CD4-positive, CD25-positive, alpha-beta regulatory T cell (primary cell): ENCODE measurements around the gene KRT16. TPM values are rescaled to one million over a fixed set of nuclear protein-coding genes. Genes with fewer than 3 reads are reported as not detected.
"Not testable (repeated sequence)": the region's sequence is repeated elsewhere in the genome, so short reads cannot be mapped to it uniquely, and the experiment has no call there.

Experiments
- ATAC-seq, 2 donors: fragments of 150-1000 bp; cut with Tn5 transposase; one replicate each; pipeline ENCODE4 v1.10.0; 2021; ENCODE audit warnings: low read depth in 2 of 2, moderate number of reproducible peaks in 2 of 2, moderate library complexity in 1 of 2
- DNase-seq, 3 donors: peaks; one replicate each; pipeline versions ENCODE4 v3.0.0 to v3.0.0-alpha.2; 2012 to 2022; ENCODE audit warnings: mixed read lengths in 1 of 3
- H3K27ac ChIP-seq: one replicate; pipeline ENCODE4 v1.7.0; 2013; ENCODE audit warnings: mild to moderate bottlenecking, low read length; ENCODE audit not compliant: insufficient read depth, poor library complexity, severe bottlenecking
- H3K27me3 ChIP-seq: one replicate; pipeline ENCODE4 v1.7.0; 2013; ENCODE audit warnings: low read length; ENCODE audit not compliant: control insufficient read depth, insufficient read depth
- H3K36me3 ChIP-seq: one replicate; pipeline ENCODE4 v1.7.0; 2013; ENCODE audit warnings: mild to moderate bottlenecking, low read length, moderate library complexity; ENCODE audit not compliant: control insufficient read depth, insufficient read depth
- H3K4me1 ChIP-seq: 2 replicates; pipeline ENCODE4 v1.7.0; 2013; ENCODE audit warnings: mild to moderate bottlenecking, low read length; ENCODE audit not compliant: insufficient read depth, control insufficient read depth, poor library complexity, severe bottlenecking
- H3K4me3 ChIP-seq: one replicate; pipeline ENCODE4 v1.7.0; 2013; ENCODE audit warnings: low read depth, mild to moderate bottlenecking, low read length, moderate library complexity
- H3K9me3 ChIP-seq, 2 experiments: 1 replicate in 1 of 2; 2 replicates in 1 of 2; pipeline ENCODE4 v1.7.0; 2013; ENCODE audit warnings: low read length in 2 of 2, mild to moderate bottlenecking in 1 of 2, moderate library complexity in 1 of 2; ENCODE audit not compliant: control insufficient read depth in 2 of 2
- H3K27ac Mint-ChIP-seq, 3 donors: one replicate each; pipeline ENCODE4 v1.8.0; 2020 to 2022; ENCODE audit warnings: mild to moderate bottlenecking in 3 of 3, mixed read lengths in 3 of 3, moderate library complexity in 2 of 3
- H3K27me3 Mint-ChIP-seq: one replicate; pipeline ENCODE4 v1.8.0; 2022; ENCODE audit warnings: mild to moderate bottlenecking, mixed read lengths
- H3K36me3 Mint-ChIP-seq: one replicate; pipeline ENCODE4 v1.8.0; 2020; ENCODE audit warnings: mixed read lengths
- H3K4me1 Mint-ChIP-seq, 4 donors: one replicate each; pipeline ENCODE4 v1.8.0; 2020 to 2022; ENCODE audit warnings: mixed read lengths in 4 of 4, mild to moderate bottlenecking in 1 of 4
- H3K4me3 Mint-ChIP-seq, 4 donors: one replicate each; pipeline ENCODE4 v1.8.0; 2020 to 2022; ENCODE audit warnings: mild to moderate bottlenecking in 4 of 4, mixed read lengths in 4 of 4, moderate library complexity in 3 of 4
- H3K9me3 Mint-ChIP-seq, 7 donors: one replicate each; pipeline ENCODE4 v1.8.0; 2020 to 2022; ENCODE audit warnings: mixed read lengths in 7 of 7, mild to moderate bottlenecking in 3 of 7, moderate library complexity in 2 of 7
- polyA plus RNA-seq, 4 donors: library from polyadenylated mRNA; unstranded; fragments of 300-500 nt; fragmentation: Illumina TruSeq; gene quantifications; one replicate each; pipeline ENCODE4 v1.2.3, GENCODE V29; 2021
- total RNA-seq: library from RNA; stranded (reverse); gene quantifications from one replicate; pipeline ENCODE4 v1.2.3, GENCODE V29; 2022

KRT16 gene
- total and polyA plus RNA-seq, 5 donors from 2014 or later, result not detected

- Mint-ChIP-seq H3K27ac (no peak overlapping the region), H3K4me1 (no peaks in the 10 kb centered on the region), H3K27me3 (peaks cover 13% of the 10 kb centered on the region), H3K4me3 (no peak overlapping the region), H3K9me3 (peaks cover 0 to 2% (median 0%) of the 10 kb centered on the region in 7 donors), H3K36me3 (no peaks in the 10 kb centered on the region)
- Histone ChIP-seq H3K27ac (no peak overlapping the region), H3K27me3 (no peaks in the 10 kb centered on the region), H3K9me3 (no peaks in the 10 kb centered on the region), H3K36me3 (no peaks in the 10 kb centered on the region), H3K4me1 (no peaks in the 10 kb centered on the region), H3K4me3 (no peak overlapping the region)
- DNase-seq (no peak), ATAC-seq (no peak)
Observed at GRCh38 chr17:41593306-41593981, 19.1 kb downstream of the KRT16 start.

GRCh38 chr17:41592601-41593305 lies 19.8 kb downstream of the KRT16 start:
- Histone ChIP-seq H3K9me3 (no peaks in the 10 kb centered on the region), H3K27me3 (no peaks in the 10 kb centered on the region), H3K4me1 (no peaks in the 10 kb centered on the region), H3K36me3 (no peaks in the 10 kb centered on the region), H3K4me3 (no peak overlapping the region), H3K27ac (no peak overlapping the region)
- no peaks in the 10 kb centered on the region for H3K4me1 Mint-ChIP-seq
- DNase-seq (no peak), ATAC-seq (no peak)
- no peaks in the 10 kb centered on the region for H3K36me3 Mint-ChIP-seq
- no peak overlapping the region for H3K27ac Mint-ChIP-seq
- peaks cover 0 to 1% (median 0%) of the 10 kb centered on the region in 7 donors for H3K9me3 Mint-ChIP-seq
- peaks cover 13% of the 10 kb centered on the region for H3K27me3 Mint-ChIP-seq
- H3K4me3 Mint-ChIP-seq, result no peak overlapping the region

GRCh38 chr17:41589301-41589700 lies 23.3 kb downstream of the KRT16 start:
- no peak overlapping the region for H3K4me3 Mint-ChIP-seq
- H3K36me3 Mint-ChIP-seq, result no peaks in the 10 kb centered on the region
- no peaks in the 10 kb centered on the region for H3K4me1 Mint-ChIP-seq
- ATAC-seq (no peak), DNase-seq (no peak)
- H3K27me3 Mint-ChIP-seq, result peaks cover 13% of the 10 kb centered on the region
- H3K36me3 ChIP-seq, result no peaks in the 10 kb centered on the region
- H3K9me3 ChIP-seq, result no peaks in the 10 kb centered on the region
- H3K27me3 ChIP-seq, result no peaks in the 10 kb centered on the region
- no peaks in the 10 kb centered on the region for H3K4me1 ChIP-seq
- H3K9me3 Mint-ChIP-seq, result no peaks in the 10 kb centered on the region
- no peak overlapping the region for H3K27ac Mint-ChIP-seq
- H3K27ac ChIP-seq, result no peak overlapping the region
- H3K4me3 ChIP-seq, result no peak overlapping the region

GRCh38 chr17:41588126-41588810 lies 24.3 kb downstream of the KRT16 start:
- no peak overlapping the region for H3K4me3 ChIP-seq
- Mint-ChIP-seq H3K9me3 (no peaks in the 10 kb centered on the region), H3K4me1 (no peaks in the 10 kb centered on the region), H3K4me3 (no peak overlapping the region), H3K27me3 (peaks cover 8% of the 10 kb centered on the region), H3K27ac (no peak overlapping the region), H3K36me3 (no peaks in the 10 kb centered on the region)
- DNase-seq (no peak), ATAC-seq (no peak)
- no peaks in the 10 kb centered on the region for H3K36me3 ChIP-seq
- H3K9me3 ChIP-seq, result no peaks in the 10 kb centered on the region
- no peaks in the 10 kb centered on the region for H3K27me3 ChIP-seq
- no peak overlapping the region for H3K27ac ChIP-seq
- H3K4me1 ChIP-seq, result no peaks in the 10 kb centered on the region

GRCh38 chr17:41586863-41587495 lies 25.6 kb downstream of the KRT16 start, which contains the start of gene KRT14:
KRT14 (minus strand) TSS chr17:41586895; CDS start chr17:41586834, 61 bp downstream.
- Histone ChIP-seq H3K27ac (no peak within 1 kb of the TSS), H3K27me3 (no peaks in the 10 kb centered on the region), H3K36me3 (no peaks in the 10 kb centered on the region), H3K9me3 (no peaks in the 10 kb centered on the region), H3K4me1 (no peaks in the 10 kb centered on the region), H3K4me3 (no peak within 1 kb of the TSS)
- Mint-ChIP-seq H3K4me1 (no peaks in the 10 kb centered on the region), H3K9me3 (no peaks in the 10 kb centered on the region), H3K4me3 (no peak within 1 kb of the TSS), H3K27me3 (peaks cover 11% of the 10 kb centered on the region), H3K27ac (no peak within 1 kb of the TSS), H3K36me3 (no peaks in the 10 kb centered on the region)
- no peak for ATAC-seq
- DNase-seq, result no peak

- DNase-seq (no peak), ATAC-seq (no peak)
- Mint-ChIP-seq H3K4me3 (no peak overlapping the region), H3K36me3 (no peaks in the 10 kb centered on the region), H3K4me1 (no peaks in the 10 kb centered on the region), H3K27me3 (peaks cover 18% of the 10 kb centered on the region), H3K27ac (no peak overlapping the region), H3K9me3 (no peaks in the 10 kb centered on the region)
- Histone ChIP-seq H3K36me3 (no peaks in the 10 kb centered on the region), H3K27ac (no peak overlapping the region), H3K27me3 (no peaks in the 10 kb centered on the region), H3K4me1 (no peaks in the 10 kb centered on the region), H3K4me3 (no peak overlapping the region), H3K9me3 (no peaks in the 10 kb centered on the region)
Observed at GRCh38 chr17:41585301-41586056, 27.1 kb downstream of the KRT16 start.

GRCh38 chr17:41584331-41584927 lies 28.1 kb downstream of the KRT16 start:
- DNase-seq, H3K4me1 Mint-ChIP-seq, H3K9me3 ChIP-seq, H3K27me3 ChIP-seq, H3K27ac Mint-ChIP-seq, H3K36me3 ChIP-seq, H3K36me3 Mint-ChIP-seq, H3K4me3 Mint-ChIP-seq, H3K9me3 Mint-ChIP-seq, H3K4me1 ChIP-seq, H3K4me3 ChIP-seq, ATAC-seq, H3K27ac ChIP-seq: not testable (repeated sequence)
- H3K27me3 Mint-ChIP-seq, result peaks cover 19% of the 10 kb centered on the region
